Stimulated activated CD8-positive, alpha-beta memory T cell treated with anti-CD3 and anti-CD28 coated beads, Interleukin-4, amount 100 ng/mL, for 4 hours (primary cell): ENCODE data around the gene EGR4.

Experiments
- DNase-seq, 2 donors: peaks; one replicate each; pipeline ENCODE4 v3.0.0-alpha.2; 2020; ENCODE audit warnings: low read depth in 2 of 2, low spot score in 1 of 2

EGR4 gene

GRCh38 chr2:73250872-73251846 is 42.2 kb downstream of the EGR4 start:
- DNase-seq = no peak

GRCh38 chr2:73249636-73250035 is 43.7 kb downstream of the EGR4 start:
- no peak for DNase-seq

- DNase-seq = no peak
These were observed 46.5 kb downstream of the EGR4 start for GRCh38 chr2:73246850-73247249.

- DNase-seq = no peak
These were observed 48.8 kb downstream of the EGR4 start for GRCh38 chr2:73244580-73244979.

GRCh38 chr2:73243884-73244570 is 49.3 kb downstream of the EGR4 start:
- DNase-seq = no peak
